ENCODE measurements around the gene RFX5. TPM values are rescaled to one million over a fixed set of nuclear protein-coding genes. Genes with fewer than 3 reads are reported as not detected.

RFX5 gene
- total RNA-seq, 2 donors from 2014 or later: 25.5 to 27.2 TPM

- Histone ChIP-seq H3K27ac (no peak overlapping the region), H3K27me3 (replicated peaks; ENCODE audit: insufficient read depth) (no peaks in the 10 kb centered on the region), H3K9me3 (no peaks in the 10 kb centered on the region), H3K4me3 (no peak overlapping the region), H3K4me1 (replicated peaks) (peaks cover 2% of the 10 kb centered on the region), H3K36me3 (no peaks in the 10 kb centered on the region)
- intact Hi-C loops (cut with DNase I): loop anchor here (5.0 kb wide), 2 partner anchors 39 to 59 kb away; partner anchors contain the start of gene ZNF687
- peak; percentile 62 for DNase-seq (ENCODE audit: low spot score)
- 31% methylated on average over 7 of the region's 7 CpGs for WGBS
- TF ChIP-seq CTCF (IDR thresholded peaks at IDR 0.05) (peak; percentile 37 to 77 (median 74)), POLR2AphosphoS5 (IDR thresholded peaks at IDR 0.05) (peak; percentile 72), POLR2A (IDR thresholded peaks at IDR 0.05) (no peak)
These were observed 5.9 kb downstream of the RFX5 start for GRCh38 chr1:151340870-151341754.

- 60% methylated on average over 3 of the region's 3 CpGs for WGBS
- no peaks in the 10 kb centered on the region for H3K4me1 ChIP-seq (replicated peaks)
- intact Hi-C loops (cut with DNase I): no loop called here
- TF ChIP-seq POLR2AphosphoS5 (IDR thresholded peaks at IDR 0.05): no peak
- TF ChIP-seq CTCF (IDR thresholded peaks at IDR 0.05): no peak
- TF ChIP-seq POLR2A (IDR thresholded peaks at IDR 0.05): no peak
- H3K27ac ChIP-seq: no peak overlapping the region
- no peaks in the 10 kb centered on the region for H3K9me3 ChIP-seq
- no peaks in the 10 kb centered on the region for H3K36me3 ChIP-seq
- H3K27me3 ChIP-seq (replicated peaks; ENCODE audit: insufficient read depth): no peaks in the 10 kb centered on the region
- no peak for DNase-seq (ENCODE audit: low spot score)
- no peak overlapping the region for H3K4me3 ChIP-seq
These were observed 10.5 kb downstream of the RFX5 start for GRCh38 chr1:151336556-151336955.

GRCh38 chr1:151334822-151335221 is 12.2 kb downstream of the RFX5 start:
- intact Hi-C loops (cut with DNase I): no loop called here

GRCh38 chr1:151327903-151328674 is 19.0 kb downstream of the RFX5 start:
- no peak for TF ChIP-seq POLR2A (IDR thresholded peaks at IDR 0.05)
- no peak for TF ChIP-seq POLR2AphosphoS5 (IDR thresholded peaks at IDR 0.05)
- no peak for TF ChIP-seq CTCF (IDR thresholded peaks at IDR 0.05)
- 18% methylated on average over 34 of the region's 34 CpGs for WGBS
- H3K9me3 ChIP-seq: no peaks in the 10 kb centered on the region
- H3K4me3 ChIP-seq: peak overlapping the region; percentile 75 to 77
- intact Hi-C loops (cut with DNase I): no loop called here
- H3K27me3 ChIP-seq (replicated peaks; ENCODE audit: insufficient read depth): no peaks in the 10 kb centered on the region
- H3K4me1 ChIP-seq (replicated peaks): peaks cover 9% of the 10 kb centered on the region
- peak overlapping the region; percentile 87 to 93 for H3K27ac ChIP-seq
- DNase-seq (ENCODE audit: low spot score): no peak
- no peaks in the 10 kb centered on the region for H3K36me3 ChIP-seq

More at GRCh38 chr1:151334822-151335221, 12.2 kb downstream of the RFX5 start:
- H3K9me3 ChIP-seq: no peaks in the 10 kb centered on the region
- no peaks in the 10 kb centered on the region for H3K4me1 ChIP-seq (replicated peaks)
- H3K4me3 ChIP-seq: no peak overlapping the region
- TF ChIP-seq POLR2AphosphoS5 (IDR thresholded peaks at IDR 0.05): no peak
- no peak overlapping the region for H3K27ac ChIP-seq
- H3K27me3 ChIP-seq (replicated peaks; ENCODE audit: insufficient read depth): no peaks in the 10 kb centered on the region
- WGBS: 85% methylated on average over 5 of the region's 5 CpGs
- no peak for DNase-seq (ENCODE audit: low spot score)
- no peaks in the 10 kb centered on the region for H3K36me3 ChIP-seq

GRCh38 chr1:151327223-151327902 is 19.7 kb downstream of the RFX5 start, which contains the start of gene PI4KB:
PI4KB (minus strand) TSS chr1:151327416; CDS start chr1:151316481, 10,935 bp downstream.
- under 1% methylated on average over 40 of the region's 40 CpGs for WGBS
- H3K4me1 ChIP-seq (replicated peaks): peaks cover 9% of the 10 kb centered on the region
- intact Hi-C loops (cut with DNase I): no loop called here

More at GRCh38 chr1:151327223-151327902, 19.7 kb downstream of the RFX5 start, which contains the start of gene PI4KB:
- TF ChIP-seq CTCF (IDR thresholded peaks at IDR 0.05): peak in 1 of 4 experiments; percentile 19
- peak; percentile 73 for TF ChIP-seq POLR2A (IDR thresholded peaks at IDR 0.05)
- TF ChIP-seq POLR2AphosphoS5 (IDR thresholded peaks at IDR 0.05): peak; percentile 97
- Histone ChIP-seq H3K4me3 (peak within 1 kb of the TSS; percentile 75 to 77), H3K27me3 (replicated peaks; ENCODE audit: insufficient read depth) (no peaks in the 10 kb centered on the region), H3K36me3 (no peaks in the 10 kb centered on the region), H3K27ac (peak within 1 kb of the TSS; percentile 87 to 93), H3K9me3 (no peaks in the 10 kb centered on the region)
- peak; percentile 94 for DNase-seq (ENCODE audit: low spot score)

Measured in prostate gland (tissue), 2 donors.